Ishikawa (cell line): ENCODE measurements around the gene NTM.

Experiments
- CEBPB ChIP-seq: IDR thresholded peaks from 2 replicates; pipeline ENCODE4 v1.6.1; 2012
- CREB1 ChIP-seq: IDR thresholded peaks from 2 replicates; pipeline ENCODE4 v1.6.1; 2012; ENCODE audit warnings: low read depth
- EGR1 ChIP-seq: IDR thresholded peaks from 2 replicates; pipeline ENCODE4 v1.6.1; 2012
- EP300 ChIP-seq: IDR thresholded peaks from 2 replicates; pipeline ENCODE4 v1.6.1; 2012; ENCODE audit warnings: borderline replicate concordance
- FOXM1 ChIP-seq: IDR thresholded peaks from 2 replicates; pipeline ENCODE4 v1.6.1; 2012; ENCODE audit warnings: low read depth, borderline replicate concordance
- MAX ChIP-seq: IDR thresholded peaks from 2 replicates; pipeline ENCODE4 v1.6.1; 2012
- NFIC ChIP-seq: IDR thresholded peaks from 2 replicates; pipeline ENCODE4 v1.6.1; 2012
- RAD21 ChIP-seq: IDR thresholded peaks from 2 replicates; pipeline ENCODE4 v1.6.1; 2012; ENCODE audit warnings: low read depth
- REST ChIP-seq: IDR thresholded peaks from 2 replicates; pipeline ENCODE4 v1.6.1; 2012; ENCODE audit warnings: low read depth, mild to moderate bottlenecking
- TAF1 ChIP-seq: IDR thresholded peaks from 2 replicates; pipeline ENCODE4 v1.6.1; 2012; ENCODE audit warnings: low read depth, mild to moderate bottlenecking
- TCF12 ChIP-seq: IDR thresholded peaks from 2 replicates; pipeline ENCODE4 v1.6.1; 2012; ENCODE audit warnings: low read depth
- TEAD4 ChIP-seq: IDR thresholded peaks from 2 replicates; pipeline ENCODE4 v1.6.1; 2012
- YY1 ChIP-seq: IDR thresholded peaks from 2 replicates; pipeline ENCODE4 v1.6.1; 2012; ENCODE audit warnings: low read depth
- ZBTB7A ChIP-seq: IDR thresholded peaks from 2 replicates; pipeline ENCODE4 v1.6.1; 2012; ENCODE audit warnings: low read depth
- TF ChIP-seq, protein P1 (sequence below): IDR thresholded peaks from 2 replicates; pipeline ENCODE4 v1.6.1; 2012

The NTM gene

GRCh38 chr11:131670876-131671275 lies 300.5 kb downstream of the NTM start:
- TF ChIP-seq TCF12 (no peak), YY1 (no peak), NFIC (no peak), REST (no peak), RAD21 (no peak), TEAD4 (no peak), FOXM1 (no peak)
- TF ChIP-seq, protein P1, sequence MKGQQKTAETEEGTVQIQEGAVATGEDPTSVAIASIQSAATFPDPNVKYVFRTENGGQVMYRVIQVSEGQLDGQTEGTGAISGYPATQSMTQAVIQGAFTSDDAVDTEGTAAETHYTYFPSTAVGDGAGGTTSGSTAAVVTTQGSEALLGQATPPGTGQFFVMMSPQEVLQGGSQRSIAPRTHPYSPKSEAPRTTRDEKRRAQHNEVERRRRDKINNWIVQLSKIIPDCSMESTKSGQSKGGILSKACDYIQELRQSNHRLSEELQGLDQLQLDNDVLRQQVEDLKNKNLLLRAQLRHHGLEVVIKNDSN, result no peak

DNA sequence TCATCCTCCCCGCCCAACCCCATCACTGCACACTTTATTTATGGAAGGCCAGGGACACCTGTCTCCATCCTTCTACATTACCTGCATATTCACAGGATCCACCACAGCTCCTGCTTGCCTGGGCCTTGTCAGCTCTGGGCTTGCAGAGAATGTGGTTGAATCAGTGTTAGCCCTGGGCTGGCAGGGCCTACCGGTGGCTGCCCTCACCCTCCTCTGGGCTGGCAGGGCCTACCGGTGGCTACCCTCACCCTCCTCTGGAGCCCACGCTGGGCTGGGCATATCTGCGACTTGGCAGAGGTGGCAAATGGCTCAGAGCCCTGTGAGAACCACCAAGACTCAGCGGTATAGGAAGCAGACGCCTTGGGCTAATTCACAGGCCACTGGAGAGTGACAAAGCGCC lies 300.9 kb downstream of the NTM start:
- TF ChIP-seq RAD21 (no peak), TEAD4 (no peak), EGR1 (no peak), CREB1 (no peak), NFIC (no peak), CEBPB (no peak), ZBTB7A (no peak), FOXM1 (no peak), TCF12 (no peak), MAX (no peak), YY1 (no peak)
- TF ChIP-seq, protein P1, result no peak

DNA sequence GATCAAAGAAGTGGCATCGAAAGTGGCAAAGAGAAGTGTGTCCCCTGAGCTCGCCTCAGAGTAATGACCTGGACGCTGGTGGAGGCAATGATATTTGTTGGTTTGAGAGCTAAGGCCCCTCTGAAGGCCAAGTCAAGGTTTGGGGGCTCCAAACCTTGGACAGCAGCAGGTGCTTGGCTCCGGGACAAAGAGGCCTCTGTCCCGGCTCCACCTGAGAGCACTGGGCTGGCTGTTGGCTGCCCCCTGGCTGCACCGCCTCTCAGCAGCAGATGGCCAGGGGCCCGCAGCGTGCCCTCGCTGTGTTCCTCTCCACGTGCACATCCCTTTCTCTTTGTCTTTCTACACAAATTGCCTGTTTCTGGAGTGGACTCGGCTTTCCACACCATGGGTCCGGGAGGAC lies 301.3 kb downstream of the NTM start:
- TF ChIP-seq CEBPB, result no peak
- TF ChIP-seq REST, result peak; percentile 51
- no peak for TF ChIP-seq MAX
- TF ChIP-seq CREB1, result no peak
- TF ChIP-seq RAD21, result no peak
- TF ChIP-seq NFIC, result no peak

DNA sequence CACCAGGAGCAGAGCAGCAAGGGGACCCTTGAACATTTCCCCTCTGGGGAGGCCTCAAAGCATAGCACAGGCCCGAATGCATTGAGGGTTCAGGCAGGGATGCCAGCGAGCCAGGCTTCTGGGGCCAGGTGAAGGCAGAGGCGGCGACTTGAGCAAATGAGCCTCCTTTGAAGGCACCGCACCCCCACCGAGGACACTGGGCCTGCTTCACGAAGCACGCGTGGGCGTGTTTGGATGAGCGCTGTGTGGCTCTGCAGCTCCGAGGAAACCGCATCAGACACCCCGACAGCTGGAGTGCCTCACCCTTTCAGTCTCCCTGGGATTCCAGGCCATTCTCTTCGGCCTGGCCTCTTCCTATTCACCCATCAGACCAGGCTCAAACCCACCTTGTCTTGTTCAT lies 301.8 kb downstream of the NTM start:
- TF ChIP-seq EP300 (no peak), EGR1 (no peak), TAF1 (no peak), NFIC (no peak), FOXM1 (no peak), REST (no peak), TCF12 (no peak), MAX (no peak)
- TF ChIP-seq, protein P1, result no peak
